GM06990 (cell line): ENCODE measurements around the gene MACROH2A1.

ENCODE experiments used
- DNase-seq: peaks from one replicate; pipeline ENCODE4 v3.0.0-alpha.2; 2011; ENCODE audit not compliant: insufficient read length; ENCODE audit errors: extremely low read depth
- H3K27me3 ChIP-seq: replicated peaks from 2 replicates; pipeline ENCODE4 v1.6.0; 2011; ENCODE audit warnings: low read length; ENCODE audit not compliant: control insufficient read depth, insufficient read depth
- H3K36me3 ChIP-seq: 2 replicates; pipeline ENCODE4 v1.5.1; 2011; ENCODE audit warnings: low read length; ENCODE audit not compliant: control insufficient read depth, insufficient read depth
- H3K4me3 ChIP-seq: replicated peaks from 2 replicates; pipeline ENCODE4 v1.5.1; 2011; ENCODE audit warnings: low read depth, mild to moderate bottlenecking, control low read depth, low read length
- TF ChIP-seq, protein P1 (sequence below): IDR thresholded peaks from 2 replicates; pipeline ENCODE4 v1.5.1; 2011; ENCODE audit warnings: low read length, control low read depth, mild to moderate bottlenecking, inconsistent platforms; ENCODE audit not compliant: insufficient read depth, poor library complexity, severe bottlenecking

The MACROH2A1 gene

GRCh38 chr5:135345956-135346731, 52.9 kb downstream of the MACROH2A1 start:
- no peak for DNase-seq
- TF ChIP-seq, protein P1, sequence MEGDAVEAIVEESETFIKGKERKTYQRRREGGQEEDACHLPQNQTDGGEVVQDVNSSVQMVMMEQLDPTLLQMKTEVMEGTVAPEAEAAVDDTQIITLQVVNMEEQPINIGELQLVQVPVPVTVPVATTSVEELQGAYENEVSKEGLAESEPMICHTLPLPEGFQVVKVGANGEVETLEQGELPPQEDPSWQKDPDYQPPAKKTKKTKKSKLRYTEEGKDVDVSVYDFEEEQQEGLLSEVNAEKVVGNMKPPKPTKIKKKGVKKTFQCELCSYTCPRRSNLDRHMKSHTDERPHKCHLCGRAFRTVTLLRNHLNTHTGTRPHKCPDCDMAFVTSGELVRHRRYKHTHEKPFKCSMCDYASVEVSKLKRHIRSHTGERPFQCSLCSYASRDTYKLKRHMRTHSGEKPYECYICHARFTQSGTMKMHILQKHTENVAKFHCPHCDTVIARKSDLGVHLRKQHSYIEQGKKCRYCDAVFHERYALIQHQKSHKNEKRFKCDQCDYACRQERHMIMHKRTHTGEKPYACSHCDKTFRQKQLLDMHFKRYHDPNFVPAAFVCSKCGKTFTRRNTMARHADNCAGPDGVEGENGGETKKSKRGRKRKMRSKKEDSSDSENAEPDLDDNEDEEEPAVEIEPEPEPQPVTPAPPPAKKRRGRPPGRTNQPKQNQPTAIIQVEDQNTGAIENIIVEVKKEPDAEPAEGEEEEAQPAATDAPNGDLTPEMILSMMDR, result no peak
- Histone ChIP-seq H3K36me3 (peaks cover 25% of the 10 kb centered on the region), H3K4me3 (no peak overlapping the region), H3K27me3 (no peaks in the 10 kb centered on the region)

- peaks cover 26% of the 10 kb centered on the region for H3K36me3 ChIP-seq
- DNase-seq, result no peak
- TF ChIP-seq, protein P1, result no peak
Measured at GRCh38 chr5:135344349-135344748, 54.7 kb downstream of the MACROH2A1 start.

DNA sequence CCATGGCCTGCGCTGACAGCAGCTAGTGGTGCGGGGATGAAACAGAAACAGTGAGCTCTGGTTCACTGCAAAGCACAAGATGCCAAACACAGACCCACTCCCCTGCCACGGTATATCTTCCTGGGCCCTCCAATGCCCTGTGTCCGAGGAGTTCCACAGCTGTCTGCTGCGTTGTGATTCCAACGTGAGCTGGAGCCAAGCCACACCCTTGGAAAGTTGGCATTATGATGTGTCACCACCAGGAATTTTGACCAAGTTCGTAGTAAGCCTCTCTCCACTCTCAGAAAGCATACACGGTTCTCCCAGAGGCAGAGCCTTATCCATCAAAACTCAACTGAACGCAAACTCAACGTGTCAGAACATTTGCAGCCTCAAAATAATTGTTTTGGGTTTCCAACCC, 55.6 kb downstream of the MACROH2A1 start:
- Histone ChIP-seq H3K27me3 (no peaks in the 10 kb centered on the region), H3K4me3 (no peak overlapping the region), H3K36me3 (peaks cover 30% of the 10 kb centered on the region)
- TF ChIP-seq, protein P1, result no peak
- DNase-seq, result no peak

More at GRCh38 chr5:135344349-135344748, 54.7 kb downstream of the MACROH2A1 start:
- H3K4me3 ChIP-seq, result no peak overlapping the region
- H3K27me3 ChIP-seq, result no peaks in the 10 kb centered on the region

DNA sequence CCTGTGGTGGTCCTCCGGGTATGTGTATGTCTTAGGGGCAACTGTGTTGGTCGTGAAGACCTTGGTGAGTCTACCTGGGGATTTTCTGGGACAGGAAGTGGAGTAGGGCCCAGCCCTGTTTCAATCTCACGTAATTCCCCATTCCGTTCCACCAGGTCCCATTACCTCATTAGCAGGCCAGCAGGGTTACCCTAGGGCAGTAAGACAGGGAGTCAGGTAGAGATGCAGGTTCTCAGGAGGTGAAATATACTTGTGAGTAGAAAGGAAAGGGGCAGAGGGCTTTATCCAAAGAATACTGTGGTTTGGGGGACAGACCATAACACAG, 56.5 kb downstream of the MACROH2A1 start:
- Histone ChIP-seq H3K4me3 (no peak overlapping the region), H3K36me3 (peaks cover 38% of the 10 kb centered on the region), H3K27me3 (no peaks in the 10 kb centered on the region)
- DNase-seq, result no peak
- TF ChIP-seq, protein P1, result no peak

GRCh38 chr5:135341696-135342550, 57.1 kb downstream of the MACROH2A1 start:
- H3K36me3 ChIP-seq, result peaks cover 40% of the 10 kb centered on the region
- TF ChIP-seq, protein P1, result no peak
- no peaks in the 10 kb centered on the region for H3K27me3 ChIP-seq
- no peak overlapping the region for H3K4me3 ChIP-seq
- DNase-seq, result no peak
